SU-DHL-6 (cell line): ENCODE measurements around the gene ADARB2.
"Not testable (repeated sequence)": the region's sequence is repeated elsewhere in the genome, so short reads cannot be mapped to it uniquely, and the experiment has no call there.

Source experiments
- H2AFZ ChIP-seq: fragments of 200-600 bp; sonication (generic); 2 replicates; pipeline ENCODE4 v1.6.1; 2014; ENCODE audit warnings: low read depth, mild to moderate bottlenecking, moderate library complexity, mixed read lengths, antibody characterized with exemption, low read length; ENCODE audit not compliant: severe bottlenecking
- H3F3A ChIP-seq: fragments of 200-600 bp; shearing (Covaris generic); 2 replicates; pipeline ENCODE4 v1.6.0; 2016; ENCODE audit warnings: antibody characterized with exemption, mild to moderate bottlenecking; ENCODE audit not compliant: insufficient read depth
- H3K27ac ChIP-seq: fragments of 200-600 bp; sonication (generic); 2 replicates; pipeline ENCODE4 v1.5.1; 2016; ENCODE audit warnings: low read depth, mild to moderate bottlenecking, low read length, moderate library complexity, mixed read lengths
- H3K27me3 ChIP-seq: fragments of 200-600 bp; sonication (generic), shearing (Covaris generic); 2 replicates; pipeline ENCODE4 v1.6.0; 2014; ENCODE audit warnings: mild to moderate bottlenecking, low read length
- H3K36me3 ChIP-seq: fragments of 200-600 bp; sonication (generic); 2 replicates; pipeline ENCODE4 v1.6.1; 2014; ENCODE audit warnings: mild to moderate bottlenecking, low read length, mixed read lengths
- H3K4me2 ChIP-seq: fragments of 300-600, 200-600 bp; shearing (Covaris generic), sonication (generic); 2 replicates; pipeline ENCODE4 v1.6.0; 2014; ENCODE audit warnings: low read length, low read depth, mild to moderate bottlenecking; ENCODE audit not compliant: poor library complexity, severe bottlenecking
- H3K4me3 ChIP-seq: fragments of 200-600 bp; sonication (generic); 2 replicates; pipeline ENCODE4 v1.5.1; 2014; ENCODE audit warnings: antibody characterized with exemption, low read length, mild to moderate bottlenecking, mixed read lengths; ENCODE audit not compliant: insufficient read depth, poor library complexity, severe bottlenecking
- H3K79me2 ChIP-seq: fragments of 200-600 bp; sonication (generic); 2 replicates; pipeline ENCODE4 v1.6.1; 2014; ENCODE audit warnings: mild to moderate bottlenecking, low read length, moderate library complexity; ENCODE audit not compliant: insufficient read depth
- H3K9ac ChIP-seq: fragments of 200-600 bp; sonication (generic); 2 replicates; pipeline ENCODE4 v1.7.0; 2014; ENCODE audit warnings: mild to moderate bottlenecking, low read length
- H3K9me2 ChIP-seq: fragments of 200-600 bp; sonication (generic); replicated peaks from 2 replicates; pipeline ENCODE4 v1.6.1; 2014; ENCODE audit warnings: low read length; ENCODE audit not compliant: insufficient read depth
- H3K9me3 ChIP-seq: fragments of 200-600 bp; sonication (generic); 2 replicates; pipeline ENCODE4 v1.6.1; 2014; ENCODE audit warnings: low read length, mixed read lengths; ENCODE audit not compliant: insufficient read depth
- H4K20me1 ChIP-seq: fragments of 200-600 bp; sonication (generic); 2 replicates; pipeline ENCODE4 v1.6.1; 2014; ENCODE audit warnings: low read depth, mild to moderate bottlenecking, antibody characterized with exemption, low read length, moderate library complexity, mixed read lengths
- CTCF ChIP-seq: fragments of 200-600 bp; sonication (generic); IDR thresholded peaks from one replicate; pipeline ENCODE4 v1.5.1; 2017; ENCODE audit warnings: antibody characterized with exemption, mild to moderate bottlenecking, low read length, moderate library complexity; ENCODE audit not compliant: insufficient read depth, poor library complexity, severe bottlenecking
- EZH2phosphoT487 ChIP-seq: fragments of 200-600 bp; sonication (generic), shearing (Covaris generic); conservative IDR thresholded peaks from 2 replicates; pipeline ENCODE4 v1.6.1; 2018; ENCODE audit warnings: mild to moderate bottlenecking, antibody characterized with exemption, low read length, moderate library complexity, mixed read lengths

Gene ADARB2

GRCh38 chr10:1159131-1160061, 577.9 kb downstream of the ADARB2 start:
- Histone ChIP-seq H3K9me2 (no peaks in the 10 kb centered on the region), H3K4me2 (no peak overlapping the region), H3K9ac (no peak overlapping the region), H4K20me1 (no peaks in the 10 kb centered on the region), H3K27ac (no peak overlapping the region), H3K9me3 (no peaks in the 10 kb centered on the region), H2AFZ (no peak overlapping the region), H3K27me3 (no peaks in the 10 kb centered on the region), H3K4me3 (no peak overlapping the region), H3K36me3 (no peaks in the 10 kb centered on the region), H3K79me2 (no peaks in the 10 kb centered on the region), H3F3A (no peaks in the 10 kb centered on the region)
- no peak for TF ChIP-seq EZH2phosphoT487
- TF ChIP-seq CTCF = no peak

GRCh38 chr10:1158536-1158935, 578.8 kb downstream of the ADARB2 start:
- H3K79me2 ChIP-seq, H3K27me3 ChIP-seq, H3K9me2 ChIP-seq, H3K4me3 ChIP-seq, H3K36me3 ChIP-seq, H3K4me2 ChIP-seq, H3K27ac ChIP-seq, H3F3A ChIP-seq, H3K9me3 ChIP-seq, H3K9ac ChIP-seq, H2AFZ ChIP-seq, H4K20me1 ChIP-seq: not testable (repeated sequence)

GRCh38 chr10:1158066-1158465, 579.3 kb downstream of the ADARB2 start:
- Histone ChIP-seq H3K36me3 (no peaks in the 10 kb centered on the region), H4K20me1 (no peaks in the 10 kb centered on the region), H3K27ac (no peak overlapping the region), H3K9me3 (no peaks in the 10 kb centered on the region), H3F3A (no peaks in the 10 kb centered on the region), H3K4me3 (no peak overlapping the region), H2AFZ (no peak overlapping the region), H3K9ac (no peak overlapping the region), H3K79me2 (no peaks in the 10 kb centered on the region), H3K4me2 (no peak overlapping the region), H3K27me3 (no peaks in the 10 kb centered on the region), H3K9me2 (no peaks in the 10 kb centered on the region)
- no peak for TF ChIP-seq CTCF
- TF ChIP-seq EZH2phosphoT487 = no peak

- Histone ChIP-seq H3K4me3 (no peak overlapping the region), H3K27ac (no peak overlapping the region), H2AFZ (no peak overlapping the region), H3K4me2 (no peak overlapping the region), H4K20me1 (no peaks in the 10 kb centered on the region), H3K9me2 (no peaks in the 10 kb centered on the region), H3F3A (no peaks in the 10 kb centered on the region), H3K79me2 (no peaks in the 10 kb centered on the region), H3K36me3 (no peaks in the 10 kb centered on the region), H3K9ac (no peak overlapping the region), H3K9me3 (no peaks in the 10 kb centered on the region), H3K27me3 (no peaks in the 10 kb centered on the region)
- TF ChIP-seq CTCF (no peak), EZH2phosphoT487 (no peak)
Measured at GRCh38 chr10:1157615-1157933, 579.8 kb downstream of the ADARB2 start.
